SH-SY5Y (cell line): Measurements from ENCODE around the gene ACKR1.

ENCODE experiments used
- GATA2 ChIP-seq: IDR thresholded peaks from 2 replicates; pipeline ENCODE4 v1.6.1; 2011; ENCODE audit warnings: mild to moderate bottlenecking, low read depth, low read length
- GATA3 ChIP-seq: IDR thresholded peaks from 2 replicates; pipeline ENCODE4 v1.6.1; 2011; ENCODE audit warnings: low read depth, mild to moderate bottlenecking, low read length, moderate library complexity

DNA sequence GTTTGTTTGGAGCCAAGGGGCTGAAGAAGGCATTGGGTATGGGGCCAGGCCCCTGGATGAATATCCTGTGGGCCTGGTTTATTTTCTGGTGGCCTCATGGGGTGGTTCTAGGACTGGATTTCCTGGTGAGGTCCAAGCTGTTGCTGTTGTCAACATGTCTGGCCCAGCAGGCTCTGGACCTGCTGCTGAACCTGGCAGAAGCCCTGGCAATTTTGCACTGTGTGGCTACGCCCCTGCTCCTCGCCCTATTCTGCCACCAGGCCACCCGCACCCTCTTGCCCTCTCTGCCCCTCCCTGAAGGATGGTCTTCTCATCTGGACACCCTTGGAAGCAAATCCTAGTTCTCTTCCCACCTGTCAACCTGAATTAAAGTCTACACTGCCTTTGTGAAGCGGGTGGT is 1.4 kb downstream of the ACKR1 start:
- TF ChIP-seq GATA3 (no peak), GATA2 (no peak)
